IgD-negative memory B cell (primary cell): Measurements from ENCODE around the gene SERPINB10. TPM values are rescaled to one million over a fixed set of nuclear protein-coding genes. Genes with fewer than 3 reads are reported as not detected.

Experiments
- H3K27ac Mint-ChIP-seq, 3 donors: one replicate each; pipeline ENCODE4 v1.8.0; 2020 to 2022; ENCODE audit warnings: mild to moderate bottlenecking in 3 of 3, mixed read lengths in 3 of 3, moderate library complexity in 1 of 3
- H3K27me3 Mint-ChIP-seq: one replicate; pipeline ENCODE4 v1.8.0; 2021; ENCODE audit warnings: mixed read lengths
- H3K36me3 Mint-ChIP-seq: one replicate; pipeline ENCODE4 v1.8.0; 2020; ENCODE audit warnings: mild to moderate bottlenecking, mixed read lengths
- H3K4me1 Mint-ChIP-seq, 3 donors: one replicate each; pipeline ENCODE4 v1.8.0; 2020 to 2022; ENCODE audit warnings: mixed read lengths in 3 of 3, mild to moderate bottlenecking in 1 of 3
- H3K4me3 Mint-ChIP-seq, 4 donors: one replicate each; pipeline ENCODE4 v1.8.0; 2020 to 2022; ENCODE audit warnings: mild to moderate bottlenecking in 4 of 4, mixed read lengths in 4 of 4, moderate library complexity in 3 of 4
- H3K9me3 Mint-ChIP-seq, 3 donors: one replicate each; pipeline ENCODE4 v1.8.0; 2020 to 2021; ENCODE audit warnings: mixed read lengths in 3 of 3, mild to moderate bottlenecking in 1 of 3
- polyA plus RNA-seq: library from polyadenylated mRNA; unstranded; fragments of 300-500 nt; fragmentation: Illumina TruSeq; gene quantifications from one replicate; pipeline ENCODE4 v1.2.3, GENCODE V29; 2021

Gene SERPINB10, protein sequence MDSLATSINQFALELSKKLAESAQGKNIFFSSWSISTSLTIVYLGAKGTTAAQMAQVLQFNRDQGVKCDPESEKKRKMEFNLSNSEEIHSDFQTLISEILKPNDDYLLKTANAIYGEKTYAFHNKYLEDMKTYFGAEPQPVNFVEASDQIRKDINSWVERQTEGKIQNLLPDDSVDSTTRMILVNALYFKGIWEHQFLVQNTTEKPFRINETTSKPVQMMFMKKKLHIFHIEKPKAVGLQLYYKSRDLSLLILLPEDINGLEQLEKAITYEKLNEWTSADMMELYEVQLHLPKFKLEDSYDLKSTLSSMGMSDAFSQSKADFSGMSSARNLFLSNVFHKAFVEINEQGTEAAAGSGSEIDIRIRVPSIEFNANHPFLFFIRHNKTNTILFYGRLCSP
- not detected for polyA plus RNA-seq

DNA sequence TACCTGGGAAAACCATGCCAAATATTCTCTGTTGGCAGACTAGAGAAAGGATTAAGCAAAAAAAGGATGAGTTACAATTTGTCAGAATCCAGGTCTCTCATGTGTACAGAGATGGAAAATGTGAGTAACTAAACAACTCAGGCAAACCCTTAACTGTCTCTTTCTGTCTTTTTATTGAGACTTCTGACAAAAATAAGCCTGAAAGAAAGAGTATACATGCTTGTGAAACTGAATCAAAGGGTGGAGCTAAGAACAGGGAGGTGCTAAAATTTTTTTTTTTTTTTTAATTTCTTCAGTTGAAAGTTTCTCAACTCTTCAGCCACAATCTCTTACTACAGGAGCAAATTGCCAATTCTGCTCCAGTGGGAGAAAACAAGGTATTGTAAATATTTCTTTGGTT is at the start of gene SERPINB10:
TSS of gene SERPINB10 (plus strand) at position 295 of the 400 bp plus-strand sequence. CDS start 7,553 bp downstream, outside the sequence.
- H3K36me3 Mint-ChIP-seq, result no peaks in the 10 kb centered on the region
- no peak within 1 kb of the TSS for H3K27ac Mint-ChIP-seq
- H3K4me1 Mint-ChIP-seq, result peaks cover 0 to 6% (median 2%) of the 10 kb centered on the region in 3 donors
- H3K9me3 Mint-ChIP-seq, result no peaks in the 10 kb centered on the region
- peaks cover 3% of the 10 kb centered on the region for H3K27me3 Mint-ChIP-seq
- no peak within 1 kb of the TSS for H3K4me3 Mint-ChIP-seq

DNA sequence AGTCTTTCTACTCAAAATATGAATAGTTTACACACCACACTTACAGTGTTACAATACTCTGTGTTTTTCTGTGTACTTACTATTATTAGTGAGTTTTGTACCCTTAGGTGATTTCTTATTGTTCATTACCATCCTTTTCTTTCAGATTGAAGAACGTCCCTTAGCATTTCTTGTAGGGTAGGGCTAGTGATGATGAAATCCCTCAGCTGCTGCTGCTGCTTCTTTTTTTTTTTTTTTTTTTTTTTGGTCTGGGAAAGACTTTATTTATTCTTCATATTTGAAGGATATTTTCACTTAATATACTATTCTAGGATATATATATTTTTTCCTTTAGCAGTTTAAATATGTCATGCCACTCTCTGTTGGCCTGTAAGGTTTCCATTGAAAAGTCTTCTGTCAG is 49.3 kb upstream of the SERPINB10 start:
- H3K27me3 Mint-ChIP-seq, result peaks cover 10% of the 10 kb centered on the region
- H3K4me3 Mint-ChIP-seq, result no peak overlapping the region
- peaks cover 0 to 5% (median 0%) of the 10 kb centered on the region in 3 donors for H3K9me3 Mint-ChIP-seq
- no peak overlapping the region for H3K27ac Mint-ChIP-seq
- H3K4me1 Mint-ChIP-seq, result no peaks in the 10 kb centered on the region
- no peaks in the 10 kb centered on the region for H3K36me3 Mint-ChIP-seq

DNA sequence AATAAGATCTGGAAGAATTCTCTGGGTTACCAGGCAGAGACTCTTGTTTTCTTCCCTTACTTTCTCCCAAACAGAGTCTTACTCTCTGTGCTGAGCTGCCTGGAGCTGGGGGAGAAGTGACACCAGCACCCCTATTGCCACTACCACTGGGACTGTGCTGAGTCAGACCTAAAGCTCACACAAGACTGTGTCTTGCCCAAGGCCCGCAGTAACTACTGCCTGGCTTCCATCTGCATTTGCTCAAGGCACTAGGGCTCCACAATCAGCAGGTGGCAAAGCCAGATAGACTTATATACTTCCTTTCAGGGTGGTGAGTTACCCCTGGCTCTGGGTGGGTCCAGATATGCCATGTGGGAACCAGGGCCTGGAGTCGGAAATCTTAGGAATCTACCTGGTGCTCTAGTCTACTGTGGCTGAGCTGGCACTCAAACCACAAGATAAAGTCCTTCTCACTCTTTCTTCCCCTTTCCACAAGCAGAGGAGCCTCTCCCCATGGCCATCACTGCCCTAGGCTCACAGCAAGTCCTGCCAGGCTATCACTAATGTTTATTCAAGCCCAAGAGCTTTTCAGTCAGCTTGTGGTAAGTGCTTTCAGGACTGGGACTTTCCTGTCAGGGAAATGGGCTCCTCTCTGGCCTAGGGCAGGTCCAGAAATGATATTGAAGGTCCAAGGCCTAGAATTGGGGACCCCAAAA is 47.8 kb upstream of the SERPINB10 start:
- H3K36me3 Mint-ChIP-seq, result no peaks in the 10 kb centered on the region
- H3K27me3 Mint-ChIP-seq, result peaks cover 10% of the 10 kb centered on the region
- peaks cover 0 to 5% (median 0%) of the 10 kb centered on the region in 3 donors for H3K9me3 Mint-ChIP-seq
- H3K4me3 Mint-ChIP-seq, result no peak overlapping the region
- no peaks in the 10 kb centered on the region for H3K4me1 Mint-ChIP-seq
- no peak overlapping the region for H3K27ac Mint-ChIP-seq

DNA sequence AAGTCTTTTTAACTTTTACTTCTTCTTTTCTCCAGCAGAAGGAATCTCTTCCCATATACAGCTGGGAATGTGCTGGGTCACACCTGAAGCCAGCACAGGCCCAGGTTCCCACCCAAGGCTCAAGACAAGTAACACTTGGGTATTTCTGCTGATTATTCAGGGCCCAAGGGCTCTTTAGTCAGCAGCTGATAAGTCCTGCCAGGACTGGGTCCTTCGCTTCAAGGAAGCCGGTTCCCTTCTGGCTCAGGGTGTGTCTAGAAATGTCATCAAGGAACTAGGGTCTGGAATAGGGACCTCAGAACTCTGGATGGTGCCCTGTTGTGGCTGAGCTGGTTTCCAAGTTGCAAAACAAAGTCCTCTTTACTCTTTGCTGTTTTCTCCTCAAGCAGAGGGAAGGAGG is 47.2 kb upstream of the SERPINB10 start:
- H3K27ac Mint-ChIP-seq, result no peak overlapping the region
- peaks cover 10% of the 10 kb centered on the region for H3K27me3 Mint-ChIP-seq
- H3K36me3 Mint-ChIP-seq, result no peaks in the 10 kb centered on the region
- H3K4me1 Mint-ChIP-seq, result no peaks in the 10 kb centered on the region
- H3K4me3 Mint-ChIP-seq, result no peak overlapping the region
- H3K9me3 Mint-ChIP-seq, result peaks cover 0 to 5% (median 0%) of the 10 kb centered on the region in 3 donors

DNA sequence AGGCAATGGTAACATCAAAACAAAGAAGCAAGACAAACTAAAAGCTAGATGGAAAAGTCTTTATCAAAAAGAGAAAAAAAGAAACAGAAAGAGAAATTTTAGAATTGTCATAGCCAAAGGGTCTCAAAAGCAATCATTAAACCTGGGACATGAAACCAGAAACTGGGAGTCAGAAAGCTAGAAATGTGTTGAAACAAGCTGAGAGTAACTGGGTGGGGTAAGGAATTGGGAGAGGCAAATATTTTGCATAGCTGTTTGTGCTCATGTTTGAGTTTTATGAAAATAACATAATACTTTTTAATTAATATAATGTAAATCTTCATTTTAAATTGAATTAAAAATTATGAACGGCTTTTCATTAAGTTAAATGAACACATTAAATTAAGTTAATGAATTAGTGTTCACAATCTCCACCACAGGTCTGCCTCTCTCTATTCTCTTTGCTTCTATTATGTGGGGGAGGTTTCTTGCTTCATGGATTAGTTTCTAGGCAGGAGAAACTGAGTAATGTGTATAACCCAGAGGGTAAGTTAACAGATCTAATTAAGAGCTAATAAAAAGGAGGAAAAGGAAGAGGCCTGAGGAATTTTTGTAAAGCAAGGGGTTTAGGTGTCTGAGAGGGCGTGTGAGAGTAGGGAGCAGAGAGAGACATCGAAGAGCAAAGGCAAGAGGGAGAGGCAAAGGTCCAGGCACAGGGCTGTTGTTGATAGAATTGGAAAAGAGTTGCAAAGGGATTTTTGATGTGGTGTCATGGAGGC is 40.2 kb upstream of the SERPINB10 start:
- no peak overlapping the region for H3K27ac Mint-ChIP-seq
- peaks cover 2% of the 10 kb centered on the region for H3K27me3 Mint-ChIP-seq
- peaks cover 0 to 1% (median 0%) of the 10 kb centered on the region in 3 donors for H3K9me3 Mint-ChIP-seq
- H3K36me3 Mint-ChIP-seq, result no peaks in the 10 kb centered on the region
- H3K4me3 Mint-ChIP-seq, result peak overlapping the region in 1 of 4 donors; percentile 17
- no peaks in the 10 kb centered on the region for H3K4me1 Mint-ChIP-seq

DNA sequence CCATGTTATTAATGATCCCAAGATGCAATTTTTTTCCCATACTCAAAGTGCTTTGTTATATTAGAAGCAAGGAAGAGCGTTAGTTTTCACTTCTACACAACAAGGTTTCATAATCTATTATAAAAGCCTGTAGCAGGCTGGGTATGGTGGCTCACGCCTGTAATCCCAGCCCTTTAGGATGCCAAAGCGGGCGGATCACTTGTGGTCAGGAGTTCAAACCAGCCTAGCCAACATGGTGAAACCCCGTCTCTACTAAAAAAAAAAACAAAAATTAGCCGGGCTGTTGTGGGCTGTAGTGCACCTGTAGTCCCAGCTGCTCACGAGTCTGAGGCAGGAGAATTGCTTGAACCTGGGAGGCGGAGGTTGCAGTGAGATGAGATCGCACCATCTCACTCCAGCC is 39.2 kb upstream of the SERPINB10 start:
- Mint-ChIP-seq H3K9me3 (peaks cover 0 to 1% (median 0%) of the 10 kb centered on the region in 3 donors), H3K4me3 (no peak overlapping the region), H3K4me1 (no peaks in the 10 kb centered on the region), H3K27me3 (peaks cover 2% of the 10 kb centered on the region), H3K27ac (no peak overlapping the region), H3K36me3 (no peaks in the 10 kb centered on the region)

DNA sequence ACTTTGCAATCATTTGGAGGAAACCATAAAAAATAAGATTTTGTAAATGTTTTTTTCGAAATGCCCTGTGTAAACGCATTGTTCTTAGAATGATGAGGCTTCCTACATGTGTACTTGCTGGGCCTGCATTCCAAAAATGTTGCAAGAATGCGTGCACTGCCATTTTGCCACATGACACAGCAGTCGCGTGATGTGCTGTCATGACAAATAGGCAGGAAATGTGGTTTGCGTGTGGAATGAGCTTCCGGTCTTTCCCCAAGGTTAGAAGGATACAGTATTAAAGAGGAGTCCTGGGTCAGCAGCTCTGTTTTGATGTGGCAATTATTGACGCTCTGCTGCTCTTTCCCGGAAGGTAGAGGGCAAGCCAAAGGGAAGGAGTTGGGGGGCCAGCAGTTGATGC is 38.4 kb upstream of the SERPINB10 start:
- no peaks in the 10 kb centered on the region for H3K4me1 Mint-ChIP-seq
- no peak overlapping the region for H3K27ac Mint-ChIP-seq
- no peaks in the 10 kb centered on the region for H3K36me3 Mint-ChIP-seq
- H3K27me3 Mint-ChIP-seq, result peaks cover 2% of the 10 kb centered on the region
- H3K9me3 Mint-ChIP-seq, result peaks cover 0 to 1% (median 0%) of the 10 kb centered on the region in 3 donors
- no peak overlapping the region for H3K4me3 Mint-ChIP-seq

DNA sequence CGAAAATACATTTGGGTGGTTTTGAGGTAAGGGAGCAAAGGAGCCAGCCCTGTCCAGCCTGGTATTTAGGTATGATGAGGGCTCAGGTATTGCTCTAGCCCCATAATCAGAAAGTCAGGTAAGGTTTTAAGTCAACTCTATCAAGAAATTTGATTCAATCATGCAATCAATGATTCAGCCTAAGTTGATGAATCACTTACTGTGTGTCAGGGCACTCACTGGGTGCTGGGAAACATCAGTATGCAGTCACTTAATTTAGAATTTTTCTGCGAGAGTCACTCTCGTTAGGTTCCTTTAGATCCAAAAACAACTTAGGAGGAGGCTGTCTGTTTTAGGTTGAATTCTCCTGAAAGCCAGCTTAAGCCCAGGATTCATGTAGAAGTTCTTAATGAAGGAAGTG is 37.9 kb upstream of the SERPINB10 start:
- Mint-ChIP-seq H3K36me3 (no peaks in the 10 kb centered on the region), H3K4me3 (no peak overlapping the region), H3K4me1 (no peaks in the 10 kb centered on the region), H3K27me3 (peaks cover 2% of the 10 kb centered on the region), H3K9me3 (peaks cover 0 to 1% (median 0%) of the 10 kb centered on the region in 3 donors), H3K27ac (no peak overlapping the region)

DNA sequence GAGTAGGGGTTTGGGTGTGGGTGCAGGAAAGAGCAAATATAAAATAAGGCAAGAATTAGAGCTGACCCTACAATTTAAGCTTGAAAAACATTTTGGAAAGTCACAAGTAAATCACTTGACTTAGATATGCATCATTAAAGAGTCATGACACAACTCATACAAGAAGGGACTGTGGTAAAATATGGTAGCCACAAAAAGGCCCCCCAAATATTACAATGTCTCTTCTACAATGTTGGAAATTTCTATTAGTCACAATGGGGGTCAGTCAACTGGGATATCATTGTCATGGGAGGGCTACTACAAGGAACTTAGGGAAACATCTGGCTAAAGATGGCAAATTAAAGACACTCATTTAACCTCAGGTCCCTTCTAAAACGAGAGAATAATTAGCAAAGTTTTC is 35.9 kb upstream of the SERPINB10 start:
- Mint-ChIP-seq H3K4me3 (no peak overlapping the region), H3K9me3 (peaks cover 0 to 6% (median 0%) of the 10 kb centered on the region in 3 donors), H3K36me3 (no peaks in the 10 kb centered on the region), H3K27ac (no peak overlapping the region), H3K27me3 (peaks cover 2% of the 10 kb centered on the region), H3K4me1 (no peaks in the 10 kb centered on the region)

DNA sequence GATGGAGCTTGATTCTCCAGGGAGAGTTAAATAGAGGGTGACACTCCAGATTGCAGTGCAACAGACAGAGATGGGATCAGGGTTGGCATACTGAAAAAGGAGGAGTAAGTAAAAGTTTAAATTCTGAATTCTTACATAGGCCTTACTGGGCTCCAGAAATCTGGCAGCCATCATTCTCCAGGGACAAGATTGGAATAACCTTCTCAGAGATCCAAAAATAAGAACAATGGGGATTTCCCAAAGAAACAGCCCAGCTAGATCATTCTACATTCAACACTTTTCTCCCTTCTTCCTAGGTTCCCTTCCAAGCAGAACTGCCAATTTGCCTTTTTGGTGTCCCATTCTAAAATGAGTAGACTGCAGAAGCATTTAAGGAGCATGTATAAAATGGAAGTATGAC is 35.2 kb upstream of the SERPINB10 start:
- peaks cover 0 to 6% (median 0%) of the 10 kb centered on the region in 3 donors for H3K9me3 Mint-ChIP-seq
- peaks cover 2% of the 10 kb centered on the region for H3K27me3 Mint-ChIP-seq
- H3K4me1 Mint-ChIP-seq, result no peaks in the 10 kb centered on the region
- H3K36me3 Mint-ChIP-seq, result no peaks in the 10 kb centered on the region
- H3K4me3 Mint-ChIP-seq, result no peak overlapping the region
- H3K27ac Mint-ChIP-seq, result no peak overlapping the region

DNA sequence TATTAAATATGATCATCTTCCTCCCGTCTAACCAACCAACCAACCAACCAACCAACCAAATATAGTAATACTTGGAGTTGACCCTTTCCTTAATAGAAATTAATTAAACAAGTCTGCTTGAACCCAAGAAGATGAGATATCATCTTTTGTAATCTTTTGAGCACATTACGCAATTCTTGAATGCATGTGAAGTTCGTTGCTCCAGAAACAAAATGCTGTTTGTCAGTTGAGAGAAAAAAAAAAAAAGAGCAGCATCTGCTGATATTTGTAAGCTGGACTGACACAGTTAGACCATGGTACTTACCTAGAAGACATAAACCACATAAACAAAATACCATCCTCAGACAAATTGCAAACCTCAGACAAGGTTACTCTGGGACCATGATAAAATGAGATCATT is 29.4 kb upstream of the SERPINB10 start:
- Mint-ChIP-seq H3K27ac (no peak overlapping the region), H3K9me3 (peaks cover 0 to 4% (median 0%) of the 10 kb centered on the region in 3 donors), H3K36me3 (no peaks in the 10 kb centered on the region), H3K4me3 (no peak overlapping the region), H3K4me1 (no peaks in the 10 kb centered on the region), H3K27me3 (no peaks in the 10 kb centered on the region)

DNA sequence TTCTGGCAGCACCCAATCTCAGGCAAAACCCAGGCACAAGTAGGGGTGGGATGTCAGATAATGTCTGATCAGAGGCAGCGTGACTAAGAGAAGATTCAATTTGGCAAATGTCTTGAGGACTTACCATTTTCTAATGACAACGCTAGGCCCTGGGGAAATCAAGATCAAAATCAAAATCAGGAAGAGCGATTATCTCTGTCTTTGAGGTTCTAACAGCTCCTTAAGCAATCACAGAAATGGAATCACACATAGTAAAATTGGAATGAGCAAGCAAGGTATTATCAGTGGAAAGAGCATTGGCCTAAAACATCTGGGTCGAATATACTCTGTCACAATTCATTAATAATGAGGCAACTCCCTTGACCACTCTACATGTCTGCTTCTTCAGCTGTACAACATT is 28.8 kb upstream of the SERPINB10 start:
- Mint-ChIP-seq H3K36me3 (no peaks in the 10 kb centered on the region), H3K27ac (peak overlapping the region in 1 of 3 donors; percentile 2), H3K4me1 (no peaks in the 10 kb centered on the region), H3K27me3 (no peaks in the 10 kb centered on the region), H3K9me3 (peaks cover 0 to 4% (median 0%) of the 10 kb centered on the region in 3 donors), H3K4me3 (no peak overlapping the region)

DNA sequence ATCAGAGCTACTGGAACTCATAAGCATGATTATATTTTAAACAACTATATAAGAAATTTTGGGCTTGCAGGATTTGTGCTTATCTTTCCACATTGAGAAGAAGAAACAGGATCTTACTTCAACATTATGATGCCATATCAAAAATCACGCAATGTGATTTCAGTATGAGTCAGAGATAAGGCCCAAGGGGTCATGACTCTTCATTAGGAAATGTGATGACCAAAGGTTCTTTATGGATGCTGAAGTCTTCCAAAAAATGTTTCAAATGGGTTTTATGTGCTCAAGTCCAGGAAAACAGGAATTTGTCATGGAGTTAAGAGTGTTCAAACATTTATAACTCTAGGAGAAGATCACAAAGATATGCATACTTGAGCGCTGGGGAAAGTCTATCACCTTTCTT is 28.0 kb upstream of the SERPINB10 start:
- Mint-ChIP-seq H3K27ac (no peak overlapping the region), H3K4me1 (no peaks in the 10 kb centered on the region), H3K9me3 (peaks cover 0 to 4% (median 2%) of the 10 kb centered on the region in 3 donors), H3K4me3 (no peak overlapping the region), H3K27me3 (peaks cover 4% of the 10 kb centered on the region), H3K36me3 (no peaks in the 10 kb centered on the region)

DNA sequence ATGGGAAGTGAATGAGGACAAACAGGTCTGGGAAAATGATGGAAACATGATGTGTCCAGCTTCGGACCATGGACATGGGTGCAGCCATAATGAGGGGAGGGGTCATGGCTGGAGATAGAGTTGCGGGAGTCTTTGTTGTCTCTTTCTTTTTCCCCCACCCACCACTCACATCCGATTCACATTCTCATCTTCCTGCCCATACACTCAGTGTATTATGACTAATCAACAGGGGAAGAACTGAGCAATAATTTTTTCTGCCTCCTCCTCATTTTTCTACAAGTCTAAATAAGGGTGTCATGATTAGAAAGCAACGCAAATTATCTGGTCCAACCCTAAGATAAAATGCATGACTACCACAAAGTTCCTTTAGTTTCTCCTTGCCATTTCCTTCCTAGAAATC is 25.9 kb upstream of the SERPINB10 start:
- H3K27ac Mint-ChIP-seq, result no peak overlapping the region
- H3K9me3 Mint-ChIP-seq, result peaks cover 0 to 2% (median 0%) of the 10 kb centered on the region in 3 donors
- H3K4me3 Mint-ChIP-seq, result no peak overlapping the region
- H3K27me3 Mint-ChIP-seq, result peaks cover 6% of the 10 kb centered on the region
- no peaks in the 10 kb centered on the region for H3K4me1 Mint-ChIP-seq
- no peaks in the 10 kb centered on the region for H3K36me3 Mint-ChIP-seq
